Trophoblast cell (in vitro differentiated cells and primary cell): ENCODE data around the gene ITPR1.

Source experiments
- DNase-seq, 2 donors: peaks; one replicate each; pipeline ENCODE4 v3.0.0-alpha.2; 2016
- H2AFZ ChIP-seq: 2 replicates; pipeline ENCODE4 v1.6.1; 2013; ENCODE audit warnings: low read length, moderate library complexity, mild to moderate bottlenecking; ENCODE audit not compliant: insufficient read depth, poor library complexity
- H2AK5ac ChIP-seq: 2 replicates; pipeline ENCODE4 v1.6.1; 2013; ENCODE audit warnings: mild to moderate bottlenecking, low read length
- H2BK120ac ChIP-seq: 2 replicates; pipeline ENCODE4 v1.6.1; 2013; ENCODE audit warnings: low read length, mild to moderate bottlenecking, moderate library complexity; ENCODE audit not compliant: insufficient read depth, poor library complexity
- H2BK12ac ChIP-seq: 2 replicates; pipeline ENCODE4 v1.6.1; 2013; ENCODE audit warnings: mild to moderate bottlenecking, low read length, moderate library complexity
- H2BK5ac ChIP-seq: 2 replicates; pipeline ENCODE4 v1.6.1; 2013; ENCODE audit warnings: low read length, low read depth, moderate library complexity, mild to moderate bottlenecking; ENCODE audit not compliant: poor library complexity
- H3K14ac ChIP-seq: 2 replicates; pipeline ENCODE4 v1.6.1; 2013; ENCODE audit warnings: mild to moderate bottlenecking, low read length
- H3K18ac ChIP-seq: 2 replicates; pipeline ENCODE4 v1.6.1; 2013; ENCODE audit warnings: mild to moderate bottlenecking, low read length
- H3K23ac ChIP-seq: 2 replicates; pipeline ENCODE4 v1.6.1; 2013; ENCODE audit warnings: low read length
- H3K27ac ChIP-seq: 2 replicates; pipeline ENCODE4 v1.5.1; 2013; ENCODE audit warnings: low read depth, mild to moderate bottlenecking, inconsistent platforms, low read length, moderate library complexity
- H3K27me3 ChIP-seq: 2 replicates; pipeline ENCODE4 v1.6.1; 2013; ENCODE audit warnings: inconsistent platforms, mild to moderate bottlenecking, low read length, moderate library complexity; ENCODE audit not compliant: insufficient read depth
- H3K36me3 ChIP-seq, 2 experiments: 1 replicate in 1 of 2; 2 replicates in 1 of 2; pipeline ENCODE4 v1.6.1; 2013; ENCODE audit warnings: low read length in 2 of 2, mild to moderate bottlenecking in 2 of 2, moderate library complexity in 1 of 2; ENCODE audit not compliant: insufficient read depth in 2 of 2, control insufficient read depth in 1 of 2
- H3K4ac ChIP-seq: 2 replicates; pipeline ENCODE4 v1.6.1; 2013; ENCODE audit warnings: low read depth, mild to moderate bottlenecking, low read length, moderate library complexity
- H3K4me1 ChIP-seq, 2 experiments: 1 replicate in 1 of 2; 2 replicates in 1 of 2; pipeline ENCODE4 v1.6.1; 2013; ENCODE audit warnings: low read length in 2 of 2, mild to moderate bottlenecking in 2 of 2, moderate library complexity in 1 of 2; ENCODE audit not compliant: insufficient read depth in 2 of 2, control insufficient read depth in 1 of 2
- H3K4me2 ChIP-seq: 2 replicates; pipeline ENCODE4 v1.6.1; 2013; ENCODE audit warnings: inconsistent platforms, mild to moderate bottlenecking, low read length, moderate library complexity
- H3K4me3 ChIP-seq: 2 replicates; pipeline ENCODE4 v1.5.1; 2013; ENCODE audit warnings: mild to moderate bottlenecking, low read depth, low read length, inconsistent platforms
- H3K79me1 ChIP-seq: one replicate; pipeline ENCODE4 v1.6.1; 2013; ENCODE audit warnings: low read length
- H3K79me2 ChIP-seq: 2 replicates; pipeline ENCODE4 v1.6.1; 2013; ENCODE audit warnings: low read length, mild to moderate bottlenecking; ENCODE audit not compliant: control insufficient read depth, insufficient read depth, poor library complexity
- H3K9ac ChIP-seq: 2 replicates; pipeline ENCODE4 v1.6.1; 2013; ENCODE audit warnings: mild to moderate bottlenecking, low read length
- H3K9me3 ChIP-seq: 2 replicates; pipeline ENCODE4 v1.6.1; 2013; ENCODE audit warnings: low read depth, mild to moderate bottlenecking, control low read depth, inconsistent platforms, low read length; ENCODE audit not compliant: insufficient read depth
- H4K12ac ChIP-seq: 2 replicates; pipeline ENCODE4 v1.6.1; 2013; ENCODE audit warnings: low read depth, mild to moderate bottlenecking, low read length, moderate library complexity
- H4K8ac ChIP-seq: 2 replicates; pipeline ENCODE4 v1.6.1; 2013; ENCODE audit warnings: low read depth, mild to moderate bottlenecking, low read length, moderate library complexity
- H4K91ac ChIP-seq: one replicate; pipeline ENCODE4 v1.6.1; 2013; ENCODE audit warnings: low read depth, mild to moderate bottlenecking, low read length, moderate library complexity
- WGBS: extraction: QIAGEN DNeasy Blood & Tissue Kit; methylation state at CpG from one replicate; pipeline ENCODE4 v1.1.7; 2013; ENCODE audit warnings: missing lambda C conversion rate; ENCODE audit not compliant: insufficient read length, insufficient coverage; ENCODE audit errors: extremely low coverage; 5-methylcytosine and 5-hydroxymethylcytosine counted together

The ITPR1 gene

GRCh38 chr3:4722103-4722502, 229.0 kb downstream of the ITPR1 start:
- peaks cover 5 to 11% of the 10 kb centered on the region in 2 experiments for H3K4me1 ChIP-seq
- no peaks in the 10 kb centered on the region for H3K27me3 ChIP-seq
- DNase-seq = peak; percentile 27 to 60
- H3K4me2 ChIP-seq = no peak overlapping the region
- peak overlapping the region; percentile 27 for H2BK12ac ChIP-seq
- H3K36me3 ChIP-seq = no peaks in the 10 kb centered on the region
- H3K23ac ChIP-seq = no peak overlapping the region
- no peak overlapping the region for H3K4ac ChIP-seq
- no CpG with 5 or more reads among the region's 6 CpGs for WGBS
- no peak overlapping the region for H3K9ac ChIP-seq
- H2AK5ac ChIP-seq = no peak overlapping the region
- H4K91ac ChIP-seq = peak overlapping the region; percentile 25
- no peak overlapping the region for H3K18ac ChIP-seq
- no peak overlapping the region for H2BK120ac ChIP-seq
- H4K8ac ChIP-seq = no peak overlapping the region
- no peak overlapping the region for H2BK5ac ChIP-seq
- H3K79me2 ChIP-seq = peaks cover 2% of the 10 kb centered on the region
- H3K27ac ChIP-seq = peak overlapping the region; percentile 42
- H4K12ac ChIP-seq = no peak overlapping the region
- H3K4me3 ChIP-seq = no peak overlapping the region
- no peaks in the 10 kb centered on the region for H3K9me3 ChIP-seq
- no peak overlapping the region for H2AFZ ChIP-seq
- no peak overlapping the region for H3K14ac ChIP-seq
- peaks cover 14% of the 10 kb centered on the region for H3K79me1 ChIP-seq

GRCh38 chr3:4724051-4724629, 231.0 kb downstream of the ITPR1 start:
- Histone ChIP-seq H3K4ac (no peak overlapping the region), H2AK5ac (peak overlapping the region; percentile 64), H3K36me3 (no peaks in the 10 kb centered on the region), H4K91ac (no peak overlapping the region), H3K23ac (no peak overlapping the region), H2BK120ac (no peak overlapping the region), H4K12ac (no peak overlapping the region), H3K9me3 (no peaks in the 10 kb centered on the region), H3K9ac (no peak overlapping the region), H3K14ac (no peak overlapping the region), H3K4me2 (no peak overlapping the region), H3K18ac (no peak overlapping the region), H3K4me3 (no peak overlapping the region), H3K27ac (no peak overlapping the region), H3K79me1 (peaks cover 11% of the 10 kb centered on the region), H2AFZ (no peak overlapping the region), H4K8ac (no peak overlapping the region), H3K27me3 (no peaks in the 10 kb centered on the region), H3K79me2 (peaks cover 2% of the 10 kb centered on the region), H2BK12ac (peak overlapping the region; percentile 50), H3K4me1 (peaks cover 6 to 12% of the 10 kb centered on the region in 2 experiments), H2BK5ac (no peak overlapping the region)
- no CpG with 5 or more reads among the region's 10 CpGs for WGBS
- DNase-seq = peak in 1 of 2 donors; percentile 59

- DNase-seq = no peak
- Histone ChIP-seq H2BK5ac (no peak overlapping the region), H3K14ac (no peak overlapping the region), H4K12ac (no peak overlapping the region), H3K27ac (no peak overlapping the region), H3K23ac (no peak overlapping the region), H3K4me2 (no peak overlapping the region), H2BK12ac (no peak overlapping the region), H2AK5ac (no peak overlapping the region), H3K4me3 (no peak overlapping the region), H3K36me3 (no peaks in the 10 kb centered on the region), H3K9ac (no peak overlapping the region), H4K91ac (no peak overlapping the region), H3K79me1 (peaks cover 1% of the 10 kb centered on the region), H2AFZ (no peak overlapping the region), H3K4ac (no peak overlapping the region), H3K27me3 (no peaks in the 10 kb centered on the region), H3K79me2 (peaks cover 2% of the 10 kb centered on the region), H3K4me1 (peaks cover 3 to 8% of the 10 kb centered on the region in 2 experiments), H3K18ac (no peak overlapping the region), H2BK120ac (no peak overlapping the region), H4K8ac (no peak overlapping the region), H3K9me3 (no peaks in the 10 kb centered on the region)
- no CpG with 5 or more reads among the region's 5 CpGs for WGBS
These were observed 233.4 kb downstream of the ITPR1 start for GRCh38 chr3:4726549-4726948.

DNA sequence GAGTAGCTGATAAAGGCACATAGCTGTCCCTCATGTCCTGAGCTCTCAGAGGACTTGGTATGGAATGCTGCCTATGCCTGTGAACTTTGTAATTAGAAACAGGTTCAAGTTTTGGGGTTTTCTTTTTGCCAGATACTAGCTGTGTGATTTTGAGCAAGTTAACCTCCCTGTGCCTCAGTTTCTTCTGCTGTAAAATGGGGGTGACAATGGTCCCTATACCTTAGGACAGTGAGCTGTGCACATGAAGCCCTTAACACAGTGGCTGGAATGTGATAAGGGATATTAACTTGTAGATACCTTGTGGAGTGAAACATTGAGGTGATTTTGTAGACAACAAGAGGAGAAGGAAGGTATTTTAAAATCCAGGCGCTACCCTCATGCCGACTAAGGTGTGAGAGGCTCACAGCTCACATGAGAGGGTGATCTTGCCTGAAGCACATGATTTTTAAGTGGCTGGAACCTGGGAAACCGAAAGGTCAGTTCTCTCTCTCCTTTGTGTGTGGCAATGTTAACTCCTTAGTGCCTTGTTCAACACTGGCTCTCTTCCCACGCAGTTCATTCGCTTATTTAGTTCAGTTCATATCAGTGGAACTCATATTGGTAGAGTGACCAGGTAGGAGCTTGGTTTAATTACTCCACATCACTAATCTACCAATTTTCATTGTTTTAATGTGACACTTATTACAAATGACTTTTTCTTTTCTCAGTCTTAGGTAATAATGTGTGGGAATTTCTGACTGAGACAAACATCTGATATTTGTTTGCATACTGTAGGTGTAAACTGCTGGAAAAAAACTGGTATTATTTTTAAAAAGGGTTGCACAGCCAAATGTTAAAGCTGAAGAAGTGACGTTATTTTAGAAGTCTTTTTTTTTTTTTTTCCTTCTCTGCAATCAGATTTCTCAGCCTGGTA, 236.2 kb downstream of the ITPR1 start:
- WGBS = no CpG with 5 or more reads among the region's 6 CpGs
- no peak overlapping the region for H3K4me3 ChIP-seq

More for the DNA sequence above, 236.2 kb downstream of the ITPR1 start:
- no peak overlapping the region for H4K12ac ChIP-seq
- no peak overlapping the region for H3K9ac ChIP-seq
- H3K9me3 ChIP-seq = no peaks in the 10 kb centered on the region
- no peak overlapping the region for H3K23ac ChIP-seq
- peaks cover 3 to 5% of the 10 kb centered on the region in 2 experiments for H3K4me1 ChIP-seq
- no peak overlapping the region for H3K14ac ChIP-seq
- H2BK5ac ChIP-seq = no peak overlapping the region
- H3K27ac ChIP-seq = no peak overlapping the region
- H2AFZ ChIP-seq = no peak overlapping the region
- H4K8ac ChIP-seq = no peak overlapping the region
- no peak overlapping the region for H3K4ac ChIP-seq
- H2AK5ac ChIP-seq = no peak overlapping the region
- H3K36me3 ChIP-seq = no peaks in the 10 kb centered on the region
- no peak overlapping the region for H4K91ac ChIP-seq
- no peaks in the 10 kb centered on the region for H3K79me2 ChIP-seq
- no peaks in the 10 kb centered on the region for H3K79me1 ChIP-seq
- peak in 1 of 2 donors; percentile 17 for DNase-seq
- no peak overlapping the region for H2BK120ac ChIP-seq
- no peak overlapping the region for H3K4me2 ChIP-seq
- no peak overlapping the region for H3K18ac ChIP-seq
- no peak overlapping the region for H2BK12ac ChIP-seq
- no peaks in the 10 kb centered on the region for H3K27me3 ChIP-seq
